Chondrocyte (in vitro differentiated cells): ENCODE results near the gene DCTN2. TPM values are rescaled to one million over a fixed set of nuclear protein-coding genes. Genes with fewer than 3 reads are reported as not detected.
"Not testable (repeated sequence)": the region's sequence is repeated elsewhere in the genome, so short reads cannot be mapped to it uniquely, and the experiment has no call there.

Experiments
- DNase-seq: peaks from one replicate; pipeline ENCODE4 v3.0.0; 2021; ENCODE audit warnings: mixed read lengths, low spot score
- H3K27ac Mint-ChIP-seq: one replicate; pipeline ENCODE4 v1.8.0; 2021; ENCODE audit warnings: mild to moderate bottlenecking, moderate library complexity, mixed read lengths; ENCODE audit not compliant: unreplicated experiment
- H3K27me3 Mint-ChIP-seq: 2 replicates; pipeline ENCODE4 v1.8.0; 2021; ENCODE audit warnings: low read depth, mixed read lengths
- H3K36me3 Mint-ChIP-seq: 2 replicates; pipeline ENCODE4 v1.8.0; 2021; ENCODE audit warnings: low read depth, mixed read lengths
- H3K4me1 Mint-ChIP-seq: 2 replicates; pipeline ENCODE4 v1.8.0; 2021; ENCODE audit warnings: low read depth, mild to moderate bottlenecking, mixed read lengths
- H3K4me3 Mint-ChIP-seq: one replicate; pipeline ENCODE4 v1.8.0; 2021; ENCODE audit warnings: mild to moderate bottlenecking, moderate library complexity, mixed read lengths; ENCODE audit not compliant: unreplicated experiment
- H3K9me3 Mint-ChIP-seq: 2 replicates; pipeline ENCODE4 v1.8.0; 2021; ENCODE audit warnings: low read depth, mixed read lengths
- total RNA-seq: library from RNA; stranded (reverse); gene quantifications from 3 replicates; pipeline ENCODE4 v1.2.1, GENCODE V29; 2021
- TF ChIP-seq, protein P1 (sequence below): fragments of 200-600 bp; sonication (generic); IDR thresholded peaks from 2 replicates; pipeline ENCODE4 v1.5.0; 2021; ENCODE audit warnings: antibody characterized with exemption, mild to moderate bottlenecking, moderate library complexity

DCTN2 gene
- total RNA-seq, 1 donor from 2014 or later, result 112 TPM

DNA sequence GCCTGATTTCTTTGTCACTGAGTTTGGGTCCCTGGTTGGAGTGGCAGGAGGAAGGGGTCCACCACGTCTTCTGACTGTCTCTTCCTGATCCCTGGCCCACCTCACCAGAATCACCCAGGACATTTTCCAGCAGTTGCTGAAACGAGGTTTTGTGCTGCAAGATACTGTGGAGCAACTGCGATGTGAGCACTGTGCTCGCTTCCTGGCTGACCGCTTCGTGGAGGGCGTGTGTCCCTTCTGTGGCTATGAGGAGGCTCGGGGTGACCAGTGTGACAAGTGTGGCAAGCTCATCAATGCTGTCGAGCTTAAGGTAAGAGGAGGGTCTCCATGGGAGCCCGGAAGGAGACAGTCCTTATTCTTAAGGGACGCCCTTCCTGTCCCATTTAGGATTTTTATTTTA is 46.8 kb downstream of the DCTN2 start:
- Mint-ChIP-seq H3K4me3 (no peak overlapping the region), H3K27ac (no peak overlapping the region), H3K4me1 (peaks cover 9% of the 10 kb centered on the region), H3K36me3 (peaks cover 48% of the 10 kb centered on the region), H3K9me3 (no peaks in the 10 kb centered on the region), H3K27me3 (no peaks in the 10 kb centered on the region)
- TF ChIP-seq, protein P1, sequence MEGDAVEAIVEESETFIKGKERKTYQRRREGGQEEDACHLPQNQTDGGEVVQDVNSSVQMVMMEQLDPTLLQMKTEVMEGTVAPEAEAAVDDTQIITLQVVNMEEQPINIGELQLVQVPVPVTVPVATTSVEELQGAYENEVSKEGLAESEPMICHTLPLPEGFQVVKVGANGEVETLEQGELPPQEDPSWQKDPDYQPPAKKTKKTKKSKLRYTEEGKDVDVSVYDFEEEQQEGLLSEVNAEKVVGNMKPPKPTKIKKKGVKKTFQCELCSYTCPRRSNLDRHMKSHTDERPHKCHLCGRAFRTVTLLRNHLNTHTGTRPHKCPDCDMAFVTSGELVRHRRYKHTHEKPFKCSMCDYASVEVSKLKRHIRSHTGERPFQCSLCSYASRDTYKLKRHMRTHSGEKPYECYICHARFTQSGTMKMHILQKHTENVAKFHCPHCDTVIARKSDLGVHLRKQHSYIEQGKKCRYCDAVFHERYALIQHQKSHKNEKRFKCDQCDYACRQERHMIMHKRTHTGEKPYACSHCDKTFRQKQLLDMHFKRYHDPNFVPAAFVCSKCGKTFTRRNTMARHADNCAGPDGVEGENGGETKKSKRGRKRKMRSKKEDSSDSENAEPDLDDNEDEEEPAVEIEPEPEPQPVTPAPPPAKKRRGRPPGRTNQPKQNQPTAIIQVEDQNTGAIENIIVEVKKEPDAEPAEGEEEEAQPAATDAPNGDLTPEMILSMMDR, result no peak
- DNase-seq, result peak; percentile 54

DNA sequence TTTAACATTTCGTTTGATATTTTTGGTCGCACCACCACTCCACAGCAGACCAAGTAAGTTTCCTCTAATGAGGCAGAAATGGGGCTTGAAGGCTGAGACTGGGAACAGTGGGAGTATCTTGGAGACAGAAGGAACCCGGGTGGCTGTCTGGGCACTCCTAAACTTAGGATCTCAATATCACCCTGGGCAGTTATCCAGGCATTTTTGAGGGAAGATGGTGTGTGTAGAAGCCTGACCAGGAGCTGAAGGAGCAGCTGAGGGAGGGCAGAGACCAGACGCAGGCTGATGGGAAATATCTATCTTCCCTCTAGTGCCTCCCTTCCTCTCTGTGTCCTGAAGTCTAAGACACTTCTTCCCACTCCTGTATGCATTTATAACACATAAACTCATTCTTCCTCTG is 48.4 kb downstream of the DCTN2 start:
- H3K4me1 Mint-ChIP-seq, result peaks cover 9% of the 10 kb centered on the region
- no peaks in the 10 kb centered on the region for H3K27me3 Mint-ChIP-seq
- DNase-seq, result no peak
- TF ChIP-seq, protein P1, result no peak
- peaks cover 46% of the 10 kb centered on the region for H3K36me3 Mint-ChIP-seq
- no peaks in the 10 kb centered on the region for H3K9me3 Mint-ChIP-seq
- no peak overlapping the region for H3K4me3 Mint-ChIP-seq
- no peak overlapping the region for H3K27ac Mint-ChIP-seq

DNA sequence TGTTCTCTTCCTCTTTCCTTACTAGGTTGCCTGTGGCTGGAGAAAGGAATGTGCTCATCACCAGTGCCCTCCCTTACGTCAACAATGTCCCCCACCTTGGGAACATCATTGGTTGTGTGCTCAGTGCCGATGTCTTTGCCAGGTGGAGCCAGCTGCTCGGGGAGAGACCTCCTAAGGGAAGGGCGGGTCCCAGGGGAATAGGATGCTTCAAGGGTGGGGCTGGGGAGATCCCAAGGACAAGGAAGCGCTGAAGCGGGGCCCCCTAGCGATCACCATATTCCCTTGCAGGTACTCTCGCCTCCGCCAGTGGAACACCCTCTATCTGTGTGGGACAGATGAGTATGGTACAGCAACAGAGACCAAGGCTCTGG is 48.9 kb downstream of the DCTN2 start:
- peak overlapping the region; percentile 75 for H3K27ac Mint-ChIP-seq
- TF ChIP-seq, protein P1, result no peak
- H3K4me1 Mint-ChIP-seq, result peaks cover 9% of the 10 kb centered on the region
- H3K36me3 Mint-ChIP-seq, result peaks cover 46% of the 10 kb centered on the region
- no peaks in the 10 kb centered on the region for H3K27me3 Mint-ChIP-seq
- peak; percentile 59 for DNase-seq
- H3K4me3 Mint-ChIP-seq, result no peak overlapping the region
- H3K9me3 Mint-ChIP-seq, result no peaks in the 10 kb centered on the region

DNA sequence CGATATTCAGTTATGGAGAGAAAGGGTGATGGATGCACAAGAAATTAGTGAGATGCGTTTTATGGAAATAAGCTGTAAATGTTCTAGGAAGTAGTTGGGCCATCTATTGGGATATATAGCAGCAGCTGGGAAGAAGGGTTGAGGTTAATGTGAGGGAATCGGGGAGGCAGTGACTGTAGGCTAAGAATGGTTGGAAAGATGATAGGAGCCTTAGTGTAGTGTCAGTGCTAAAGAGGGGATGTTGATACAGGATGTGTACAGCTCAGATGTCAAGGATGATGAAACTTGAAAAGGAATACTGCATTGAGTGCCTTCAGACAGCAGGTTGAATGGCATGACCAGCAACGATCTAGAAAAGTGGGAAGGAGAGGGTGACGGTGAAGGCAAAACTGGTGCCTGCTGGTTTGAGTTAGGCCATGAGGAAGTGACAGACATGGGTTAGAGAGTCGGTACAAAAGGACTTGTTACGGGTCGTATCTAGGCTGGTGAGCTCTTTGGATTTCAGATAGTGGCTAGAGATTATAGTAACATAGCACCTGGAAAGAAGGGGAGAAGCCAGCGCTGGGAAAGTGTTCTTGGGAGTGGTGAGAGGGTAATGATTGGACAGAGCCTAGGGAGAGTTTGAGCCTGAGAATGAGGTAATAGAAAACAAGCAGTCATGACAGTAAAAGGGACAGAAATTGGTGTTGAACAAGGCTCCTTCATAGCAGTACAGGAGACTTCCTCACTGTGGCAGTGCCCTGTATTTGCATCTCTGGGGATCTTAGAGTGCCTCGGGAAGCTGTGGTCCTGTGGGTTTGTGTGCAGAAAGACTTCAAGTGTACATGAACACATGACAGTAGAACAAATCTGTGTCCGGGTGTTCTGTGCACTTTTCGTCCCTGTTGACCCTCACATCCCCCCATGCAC is 49.5 kb downstream of the DCTN2 start:
- H3K27ac Mint-ChIP-seq, result peak overlapping the region; percentile 75

DNA sequence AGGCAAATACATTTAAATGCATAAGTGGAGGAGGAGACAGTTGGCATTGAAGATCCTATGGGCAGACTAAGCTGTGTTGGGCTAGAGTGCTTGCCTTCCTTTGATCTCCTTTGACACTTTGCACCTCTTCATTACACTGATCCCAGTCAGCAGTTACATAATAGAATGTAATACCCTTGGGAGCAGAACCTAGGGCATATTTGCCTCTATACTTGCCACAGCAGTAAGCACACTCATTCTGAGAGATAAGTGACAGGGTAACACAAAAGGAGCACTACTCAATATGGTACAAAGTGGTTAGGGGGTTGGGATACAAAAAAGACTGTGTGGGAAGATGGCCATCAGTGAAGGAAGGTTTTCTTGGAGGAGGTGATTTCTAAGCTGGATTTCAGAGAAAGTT is 50.2 kb downstream of the DCTN2 start:
- no peaks in the 10 kb centered on the region for H3K27me3 Mint-ChIP-seq
- peak overlapping the region; percentile 75 for H3K27ac Mint-ChIP-seq

More for the DNA sequence above, 49.5 kb downstream of the DCTN2 start:
- DNase-seq, result peak; percentile 15
- TF ChIP-seq, protein P1, result no peak
- H3K27me3 Mint-ChIP-seq, result no peaks in the 10 kb centered on the region
- no peak overlapping the region for H3K4me3 Mint-ChIP-seq
- H3K4me1 Mint-ChIP-seq, result peaks cover 14% of the 10 kb centered on the region
- peaks cover 47% of the 10 kb centered on the region for H3K36me3 Mint-ChIP-seq
- H3K9me3 Mint-ChIP-seq, result no peaks in the 10 kb centered on the region

DNA sequence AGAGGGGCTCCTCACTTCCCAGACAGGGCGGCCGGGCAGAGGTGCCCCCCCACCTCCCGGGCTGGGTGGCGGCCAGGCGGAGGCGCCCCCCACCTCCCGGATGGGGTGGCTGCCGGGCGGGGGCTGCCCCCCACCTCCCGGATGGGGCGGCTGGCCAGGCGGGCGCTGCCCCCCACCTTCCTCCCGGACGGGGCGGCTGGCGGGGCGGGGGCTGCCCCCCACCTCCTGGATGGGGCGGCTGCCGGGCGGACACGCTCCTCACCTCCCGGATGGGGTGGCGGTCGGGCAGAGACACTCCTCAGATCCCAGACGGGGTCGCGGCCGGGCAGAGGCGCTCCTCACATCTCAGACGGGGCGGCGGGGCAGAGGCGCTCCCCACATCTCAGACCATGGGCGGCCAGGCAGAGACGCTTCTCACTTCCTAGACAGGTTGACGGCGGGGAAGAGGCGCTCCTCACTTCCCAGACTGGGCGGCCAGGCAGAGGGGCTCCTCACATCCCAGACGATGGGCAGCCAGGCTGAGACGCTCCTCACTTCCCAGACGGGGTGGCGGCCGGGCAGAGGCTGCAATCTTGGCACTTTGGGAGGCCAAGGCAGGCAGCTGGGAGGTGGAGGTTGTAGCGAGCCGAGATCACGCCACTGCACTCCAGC is 51.8 kb downstream of the DCTN2 start:
- peak; percentile 77 for DNase-seq
- Mint-ChIP-seq H3K4me1 (peaks cover 20% of the 10 kb centered on the region), H3K36me3 (peaks cover 46% of the 10 kb centered on the region)
- not testable (repeated sequence) for H3K9me3 Mint-ChIP-seq, H3K27ac Mint-ChIP-seq, H3K4me3 Mint-ChIP-seq, H3K27me3 Mint-ChIP-seq

More for the DNA sequence above, 50.2 kb downstream of the DCTN2 start:
- Mint-ChIP-seq H3K36me3 (peaks cover 47% of the 10 kb centered on the region), H3K9me3 (no peaks in the 10 kb centered on the region), H3K4me3 (no peak overlapping the region), H3K4me1 (peaks cover 14% of the 10 kb centered on the region)
- no peak for DNase-seq
- TF ChIP-seq, protein P1, result no peak
